HG02852 (cell line): Measurements from ENCODE around the gene LMO7.

ENCODE experiments used
- ATAC-seq: cut with Tn5 transposase; IDR thresholded peaks from one replicate; pipeline ENCODE4 v1.9.1; 2021; ENCODE audit warnings: mild to moderate bottlenecking, moderate library complexity; ENCODE audit not compliant: unreplicated experiment

Gene LMO7

GRCh38 chr13:75635828-75636435 is at the start of gene LMO7:
Gene LMO7, plus strand, starts transcription at chr13:75636330. Its CDS starts 328 bp downstream, at chr13:75636658.
- ATAC-seq: peak; percentile 58

GRCh38 chr13:75587679-75588078 is 48.5 kb upstream of the LMO7 start:
- no peak for ATAC-seq

GRCh38 chr13:75596657-75597182 is 39.4 kb upstream of the LMO7 start:
- no peak for ATAC-seq

- no peak for ATAC-seq
Measured at GRCh38 chr13:75600371-75600770, 35.8 kb upstream of the LMO7 start.

- no peak for ATAC-seq
Measured at GRCh38 chr13:75603038-75603437, 33.1 kb upstream of the LMO7 start.

- ATAC-seq: no peak
Measured at GRCh38 chr13:75607447-75607846, 28.7 kb upstream of the LMO7 start.

GRCh38 chr13:75610466-75610865 is 25.7 kb upstream of the LMO7 start:
- ATAC-seq: no peak

- no peak for ATAC-seq
Measured at GRCh38 chr13:75612354-75612753, 23.8 kb upstream of the LMO7 start.

GRCh38 chr13:75617230-75617629 is 18.9 kb upstream of the LMO7 start:
- no peak for ATAC-seq

GRCh38 chr13:75618308-75618707 is 17.8 kb upstream of the LMO7 start:
- no peak for ATAC-seq

GRCh38 chr13:75620020-75620419 is 16.1 kb upstream of the LMO7 start:
- no peak for ATAC-seq

GRCh38 chr13:75621147-75621546 is 15.0 kb upstream of the LMO7 start:
- ATAC-seq: no peak

- no peak for ATAC-seq
Measured at GRCh38 chr13:75628801-75629200, 7.3 kb upstream of the LMO7 start.

GRCh38 chr13:75633285-75633684 is 2.8 kb upstream of the LMO7 start:
- no peak for ATAC-seq

- ATAC-seq: no peak
Measured at GRCh38 chr13:75635101-75635827, 866 bp upstream of the LMO7 start.

- peak; percentile 53 for ATAC-seq
Measured at GRCh38 chr13:75636436-75637180, 478 bp downstream of the LMO7 start.

- no peak for ATAC-seq
Measured at GRCh38 chr13:75637181-75637750, 1.1 kb downstream of the LMO7 start.

- no peak for ATAC-seq
Measured at GRCh38 chr13:75639454-75639853, 3.3 kb downstream of the LMO7 start.

- ATAC-seq: no peak
Measured at GRCh38 chr13:75641026-75641425, 4.9 kb downstream of the LMO7 start.

GRCh38 chr13:75643182-75643581 is 7.1 kb downstream of the LMO7 start:
- ATAC-seq: no peak

- ATAC-seq: no peak
Measured at GRCh38 chr13:75643693-75644092, 7.6 kb downstream of the LMO7 start.
